ENCODE results near the gene NOTCH4. TPM values are rescaled to one million over a fixed set of nuclear protein-coding genes. Genes with fewer than 3 reads are reported as not detected.
A peak's percentile ranks its signal among the peaks of the same experiment; 100 is the strongest.

The NOTCH4 gene
- total RNA-seq, 1 experiment from 2014 or later = 2.3 TPM

- H3K4me1 ChIP-seq (ENCODE audit: insufficient read depth, low read length) = peaks cover 3% of the 10 kb centered on the region
- H2BK120ac ChIP-seq (ENCODE audit: low read depth, low read length, poor library complexity, severe bottlenecking) = peak overlapping the region; percentile 93
- DNase-seq = peak; percentile 54
- no peak overlapping the region for H2BK20ac ChIP-seq (ENCODE audit: low read depth, low read length, poor library complexity, severe bottlenecking)
- WGBS (ENCODE audit: extremely low coverage, insufficient read length, low lambda C conversion rate) = no CpG with 5 or more reads among the region's 28 CpGs
- no peaks in the 10 kb centered on the region for H3K27me3 Mint-ChIP-seq (ENCODE audit: low read depth)
- H3K4me3 Mint-ChIP-seq = peak overlapping the region; percentile 91 to 96
- peak overlapping the region; percentile 97 for H3K18ac ChIP-seq (ENCODE audit: insufficient read length, low read depth, low read length)
- peak overlapping the region; percentile 20 for H2BK12ac ChIP-seq (ENCODE audit: insufficient read length, low read depth, low read length)
- no peaks in the 10 kb centered on the region for H3K9me3 Mint-ChIP-seq
- no peaks in the 10 kb centered on the region for H4K20me1 ChIP-seq (ENCODE audit: control insufficient read depth, insufficient read depth, insufficient read length)
- H3K4ac ChIP-seq (ENCODE audit: low read depth, low read length) = peak overlapping the region; percentile 54; the same call in 1 of the 2 replicates
- H3K9ac ChIP-seq (ENCODE audit: extremely low read depth, insufficient read length, low read length) = peak overlapping the region; percentile 35
- H3K23ac ChIP-seq (ENCODE audit: insufficient read length, low read depth, low read length) = no peak overlapping the region
- no peak overlapping the region for H2AK5ac ChIP-seq (ENCODE audit: insufficient read length, low read length)
- H3K23me2 ChIP-seq (ENCODE audit: insufficient read length, low read depth, low read length, poor library complexity, severe bottlenecking) = peaks cover 9% of the 10 kb centered on the region
- H2BK5ac ChIP-seq (ENCODE audit: insufficient read length, low read length) = no peak overlapping the region
- H3K4me1 Mint-ChIP-seq = peaks cover 35 to 36% of the 10 kb centered on the region in 2 experiments
- H3K79me1 ChIP-seq (ENCODE audit: insufficient read depth, low read depth, low read length, poor library complexity, severe bottlenecking) = no peaks in the 10 kb centered on the region
- no peak; the same call in 2 of the 3 replicates for TF ChIP-seq CTCF (conservative IDR thresholded peaks at IDR 0.05)
- H3K9me3 ChIP-seq (ENCODE audit: control insufficient read depth, low read depth, low read length) = no peaks in the 10 kb centered on the region
- peak overlapping the region; percentile 1 for H4K5ac ChIP-seq (ENCODE audit: insufficient read length, low read depth, low read length)
- H3K79me2 ChIP-seq (ENCODE audit: insufficient read depth, low read length) = no peaks in the 10 kb centered on the region
- no peaks in the 10 kb centered on the region for H3K36me3 Mint-ChIP-seq (ENCODE audit: insufficient read depth in 1 of 3, low read depth in 3 of 3)
- no peaks in the 10 kb centered on the region for H3K27me3 ChIP-seq (ENCODE audit: insufficient read depth, low read length)
- H2BK15ac ChIP-seq (ENCODE audit: low read depth, low read length) = no peak overlapping the region
- peak overlapping the region; percentile 59 for H3T11ph ChIP-seq (ENCODE audit: low read length)
- peak overlapping the region; percentile 96 for H3K14ac ChIP-seq (ENCODE audit: insufficient read depth, low read length)
- no peak overlapping the region for H2AFZ ChIP-seq (ENCODE audit: low read length)
- H3K27ac Mint-ChIP-seq = peak overlapping the region; percentile 100
- no peak overlapping the region for H4K91ac ChIP-seq (ENCODE audit: insufficient read length, low read depth, low read length)
- peak overlapping the region; percentile 68 for H3K4me2 ChIP-seq (ENCODE audit: insufficient read depth, insufficient read length, low read length)
- peak overlapping the region; percentile 9 for H3K27ac ChIP-seq (ENCODE audit: insufficient read length, low read depth, low read length)
- no peak overlapping the region for H3K56ac ChIP-seq (ENCODE audit: insufficient read length, low read depth, low read length)
- H4K8ac ChIP-seq (replicated peaks; ENCODE audit: insufficient read length, low read depth, low read length) = peak overlapping the region; percentile 2
These were observed 26.9 kb downstream of the NOTCH4 start for GRCh38 chr6:32196682-32197616.

All from H9 (cell line).